Smooth muscle cell (in vitro differentiated cells): ENCODE results near the gene H2BK1. TPM values are rescaled to one million over a fixed set of nuclear protein-coding genes. Genes with fewer than 3 reads are reported as not detected.

Experiments used
- DNase-seq: peaks from one replicate; lab custom pipeline; 2025; ENCODE audit not compliant: unreplicated experiment; lab: John Stamatoyannopoulos, UW
- H2AFZ ChIP-seq: fragments of 200-600 bp; sonication (generic); 2 replicates; pipeline ENCODE4 v1.6.0; 2016; ENCODE audit warnings: antibody characterized with exemption, low read depth, mild to moderate bottlenecking
- H3F3A ChIP-seq: fragments of 200-600 bp; sonication (generic); 2 replicates; pipeline ENCODE4 v1.6.0; 2017; ENCODE audit warnings: antibody characterized with exemption, low read depth
- H3K27ac ChIP-seq: fragments of 200-600 bp; sonication (generic); 2 replicates; pipeline ENCODE4 v1.5.1; 2016; ENCODE audit warnings: low read depth, mild to moderate bottlenecking
- H3K27me3 ChIP-seq: fragments of 200-600 bp; sonication (generic); 2 replicates; pipeline ENCODE4 v1.6.1; 2016; ENCODE audit warnings: low read depth, mild to moderate bottlenecking
- H3K36me3 ChIP-seq: fragments of 200-600 bp; sonication (generic); 2 replicates; pipeline ENCODE4 v1.5.1; 2016; ENCODE audit warnings: low read depth
- H3K4me1 ChIP-seq: fragments of 200-600 bp; sonication (generic); 2 replicates; pipeline ENCODE4 v1.5.1; 2016; ENCODE audit warnings: low read depth
- H3K4me2 ChIP-seq: fragments of 200-600 bp; sonication (generic); 2 replicates; pipeline ENCODE4 v1.6.0; 2016; ENCODE audit warnings: mild to moderate bottlenecking
- H3K4me3 ChIP-seq: fragments of 200-600 bp; sonication (generic); 2 replicates; pipeline ENCODE4 v1.5.1; 2016; ENCODE audit warnings: mild to moderate bottlenecking
- H3K79me2 ChIP-seq: fragments of 200-600 bp; sonication (generic); 2 replicates; pipeline ENCODE4 v1.6.0; 2016; ENCODE audit warnings: low read depth, mild to moderate bottlenecking
- H3K9ac ChIP-seq: fragments of 200-600 bp; sonication (generic); 2 replicates; pipeline ENCODE4 v1.6.0; 2016; ENCODE audit warnings: low read depth
- H3K9me3 ChIP-seq: fragments of 200-600 bp; sonication (generic); replicated peaks from 2 replicates; pipeline ENCODE4 v1.5.1; 2016; ENCODE audit warnings: low read depth
- H4K20me1 ChIP-seq: fragments of 200-600 bp; sonication (generic); 2 replicates; pipeline ENCODE4 v1.6.0; 2016; ENCODE audit warnings: low read depth
- WGBS: methylation state at CpG from one replicate; pipeline ENCODE4 v1.1.7; 2016; ENCODE audit warnings: low lambda C conversion rate; 5-methylcytosine and 5-hydroxymethylcytosine counted together
- polyA plus RNA-seq: library from polyadenylated mRNA; unstranded; fragments of >200 nt; fragmentation: Nextera tagmentation; extraction: Ambion mirVana; gene quantifications from 2 replicates; pipeline ENCODE4 v1.2.1, GENCODE V29; 2016
- total RNA-seq: library from RNA; depleted of rRNA; stranded (reverse); fragments of >200 nt; gene quantifications from 2 replicates; pipeline ENCODE4 v1.2.3, GENCODE V29; 2014
- TF ChIP-seq, protein P1 (sequence below): fragments of 200-600 bp; sonication (generic); IDR thresholded peaks from 2 replicates; pipeline ENCODE4 v1.5.1; 2017; ENCODE audit warnings: borderline replicate concordance, mild to moderate bottlenecking, antibody characterized with exemption; ENCODE audit not compliant: insufficient read depth, poor library complexity, severe bottlenecking

Gene H2BK1
- total and polyA plus RNA-seq, 2 experiments from 2014 or later = not detected

DNA sequence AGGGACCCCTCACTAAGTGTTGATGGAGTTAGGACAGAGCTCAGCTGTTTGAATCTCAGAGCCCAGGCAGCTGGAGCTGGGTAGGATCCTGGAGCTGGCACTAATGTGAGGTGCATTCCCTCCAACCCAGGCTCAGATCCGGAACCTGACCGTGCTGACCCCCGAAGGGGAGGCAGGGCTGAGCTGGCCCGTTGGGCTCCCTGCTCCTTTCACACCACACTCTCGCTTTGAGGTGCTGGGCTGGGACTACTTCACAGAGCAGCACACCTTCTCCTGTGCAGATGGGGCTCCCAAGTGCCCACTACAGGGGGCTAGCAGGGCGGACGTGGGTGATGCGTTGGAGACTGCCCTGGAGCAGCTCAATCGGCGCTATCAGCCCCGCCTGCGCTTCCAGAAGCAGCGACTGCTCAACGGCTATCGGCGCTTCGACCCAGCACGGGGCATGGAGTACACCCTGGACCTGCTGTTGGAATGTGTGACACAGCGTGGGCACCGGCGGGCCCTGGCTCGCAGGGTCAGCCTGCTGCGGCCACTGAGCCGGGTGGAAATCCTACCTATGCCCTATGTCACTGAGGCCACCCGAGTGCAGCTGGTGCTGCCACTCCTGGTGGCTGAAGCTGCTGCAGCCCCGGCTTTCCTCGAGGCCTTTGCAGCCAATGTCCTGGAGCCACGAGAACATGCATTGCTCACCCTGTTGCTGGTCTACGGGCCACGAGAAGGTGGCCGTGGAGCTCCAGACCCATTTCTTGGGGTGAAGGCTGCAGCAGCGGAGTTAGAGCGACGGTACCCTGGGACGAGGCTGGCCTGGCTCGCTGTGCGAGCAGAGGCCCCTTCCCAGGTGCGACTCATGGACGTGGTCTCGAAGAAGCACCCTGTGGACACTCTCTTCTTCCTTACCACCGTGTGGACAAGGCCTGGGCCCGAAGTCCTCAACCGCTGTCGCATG, 27.2 kb upstream of the H2BK1 start:
- H3F3A ChIP-seq = no peaks in the 10 kb centered on the region
- no peak overlapping the region for H3K4me3 ChIP-seq
- peaks cover 11% of the 10 kb centered on the region for H3K4me1 ChIP-seq
- no peak overlapping the region for H3K9ac ChIP-seq
- DNase-seq = no peak
- H3K27me3 ChIP-seq = no peaks in the 10 kb centered on the region
- no peak overlapping the region for H3K27ac ChIP-seq
- peaks cover 47% of the 10 kb centered on the region for H3K79me2 ChIP-seq
- no peaks in the 10 kb centered on the region for H3K9me3 ChIP-seq
- no peak overlapping the region for H2AFZ ChIP-seq
- H3K36me3 ChIP-seq = no peaks in the 10 kb centered on the region
- H4K20me1 ChIP-seq = peaks cover 94% of the 10 kb centered on the region
- no peak overlapping the region for H3K4me2 ChIP-seq
- WGBS = 94% methylated on average over 44 of the region's 44 CpGs
- TF ChIP-seq, protein P1, sequence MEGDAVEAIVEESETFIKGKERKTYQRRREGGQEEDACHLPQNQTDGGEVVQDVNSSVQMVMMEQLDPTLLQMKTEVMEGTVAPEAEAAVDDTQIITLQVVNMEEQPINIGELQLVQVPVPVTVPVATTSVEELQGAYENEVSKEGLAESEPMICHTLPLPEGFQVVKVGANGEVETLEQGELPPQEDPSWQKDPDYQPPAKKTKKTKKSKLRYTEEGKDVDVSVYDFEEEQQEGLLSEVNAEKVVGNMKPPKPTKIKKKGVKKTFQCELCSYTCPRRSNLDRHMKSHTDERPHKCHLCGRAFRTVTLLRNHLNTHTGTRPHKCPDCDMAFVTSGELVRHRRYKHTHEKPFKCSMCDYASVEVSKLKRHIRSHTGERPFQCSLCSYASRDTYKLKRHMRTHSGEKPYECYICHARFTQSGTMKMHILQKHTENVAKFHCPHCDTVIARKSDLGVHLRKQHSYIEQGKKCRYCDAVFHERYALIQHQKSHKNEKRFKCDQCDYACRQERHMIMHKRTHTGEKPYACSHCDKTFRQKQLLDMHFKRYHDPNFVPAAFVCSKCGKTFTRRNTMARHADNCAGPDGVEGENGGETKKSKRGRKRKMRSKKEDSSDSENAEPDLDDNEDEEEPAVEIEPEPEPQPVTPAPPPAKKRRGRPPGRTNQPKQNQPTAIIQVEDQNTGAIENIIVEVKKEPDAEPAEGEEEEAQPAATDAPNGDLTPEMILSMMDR = no peak

DNA sequence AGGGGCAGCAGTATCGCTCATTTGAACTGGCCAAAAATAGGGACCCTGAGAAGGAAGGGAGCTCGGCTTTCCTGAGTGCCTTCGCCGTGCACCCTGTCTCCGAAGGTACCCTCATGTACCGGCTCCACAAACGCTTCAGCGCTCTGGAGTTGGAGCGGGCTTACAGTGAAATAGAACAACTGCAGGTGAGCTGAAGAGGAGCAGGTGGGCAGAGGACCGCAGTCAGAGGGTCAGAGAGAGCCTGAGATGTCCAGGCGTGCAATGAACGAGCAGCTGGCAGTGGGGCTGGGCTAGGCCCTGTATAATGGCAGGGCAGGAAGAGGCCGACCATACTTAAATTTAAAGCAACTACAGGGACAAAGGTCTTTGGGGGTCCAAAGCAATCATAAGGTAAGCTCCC, 26.1 kb upstream of the H2BK1 start:
- Histone ChIP-seq H3K79me2 (peaks cover 52% of the 10 kb centered on the region), H3F3A (no peaks in the 10 kb centered on the region), H3K27ac (no peak overlapping the region), H3K9ac (no peak overlapping the region), H4K20me1 (peaks cover 83% of the 10 kb centered on the region), H3K27me3 (no peaks in the 10 kb centered on the region), H2AFZ (no peak overlapping the region), H3K9me3 (no peaks in the 10 kb centered on the region), H3K4me2 (no peak overlapping the region), H3K36me3 (no peaks in the 10 kb centered on the region), H3K4me3 (no peak overlapping the region), H3K4me1 (peaks cover 16% of the 10 kb centered on the region)
- TF ChIP-seq, protein P1 = no peak
- DNase-seq = no peak
- 98% methylated on average over 13 of the region's 13 CpGs for WGBS

DNA sequence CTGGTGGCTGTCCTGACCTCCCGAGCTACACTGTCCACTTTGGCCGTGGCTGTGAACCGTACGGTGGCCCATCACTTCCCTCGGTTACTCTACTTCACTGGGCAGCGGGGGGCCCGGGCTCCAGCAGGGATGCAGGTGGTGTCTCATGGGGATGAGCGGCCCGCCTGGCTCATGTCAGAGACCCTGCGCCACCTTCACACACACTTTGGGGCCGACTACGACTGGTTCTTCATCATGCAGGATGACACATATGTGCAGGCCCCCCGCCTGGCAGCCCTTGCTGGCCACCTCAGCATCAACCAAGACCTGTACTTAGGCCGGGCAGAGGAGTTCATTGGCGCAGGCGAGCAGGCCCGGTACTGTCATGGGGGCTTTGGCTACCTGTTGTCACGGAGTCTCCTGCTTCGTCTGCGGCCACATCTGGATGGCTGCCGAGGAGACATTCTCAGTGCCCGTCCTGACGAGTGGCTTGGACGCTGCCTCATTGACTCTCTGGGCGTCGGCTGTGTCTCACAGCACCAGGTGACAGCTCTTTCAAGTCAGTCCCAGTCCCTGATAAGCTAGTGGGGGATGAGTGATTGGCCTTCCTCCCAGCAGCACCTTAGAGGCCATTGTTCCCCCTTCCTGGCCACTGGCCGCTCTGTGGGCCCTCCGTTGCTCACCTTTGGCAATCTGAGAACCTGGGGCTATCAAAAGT, 25.0 kb upstream of the H2BK1 start:
- H4K20me1 ChIP-seq = peaks cover 71% of the 10 kb centered on the region
- 98% methylated on average over 28 of the region's 28 CpGs for WGBS
- no peak overlapping the region for H3K9ac ChIP-seq
- H3K79me2 ChIP-seq = peaks cover 52% of the 10 kb centered on the region
- H3F3A ChIP-seq = no peaks in the 10 kb centered on the region
- H3K4me2 ChIP-seq = no peak overlapping the region
- no peaks in the 10 kb centered on the region for H3K36me3 ChIP-seq
- H3K9me3 ChIP-seq = no peaks in the 10 kb centered on the region
- no peak overlapping the region for H2AFZ ChIP-seq
- H3K4me3 ChIP-seq = no peak overlapping the region
- peaks cover 16% of the 10 kb centered on the region for H3K4me1 ChIP-seq
- H3K27ac ChIP-seq = no peak overlapping the region
- TF ChIP-seq, protein P1 = no peak
- no peaks in the 10 kb centered on the region for H3K27me3 ChIP-seq
- no peak for DNase-seq
